GM20431 (cell line): ENCODE data around the gene PLGRKT.
"Not testable (repeated sequence)": the region's sequence is repeated elsewhere in the genome, so short reads cannot be mapped to it uniquely, and the experiment has no call there.

Experiments used
- in situ Hi-C: fragments of 300-500 bp; cut with MseI, MboI; formaldehyde crosslinking; loops from one replicate; pipeline ENCODE4 v1.15.0; 2020; ENCODE audit warnings: low sequenced_read_pairs; ENCODE audit not compliant: unreplicated experiment

PLGRKT gene, protein sequence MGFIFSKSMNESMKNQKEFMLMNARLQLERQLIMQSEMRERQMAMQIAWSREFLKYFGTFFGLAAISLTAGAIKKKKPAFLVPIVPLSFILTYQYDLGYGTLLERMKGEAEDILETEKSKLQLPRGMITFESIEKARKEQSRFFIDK

DNA sequence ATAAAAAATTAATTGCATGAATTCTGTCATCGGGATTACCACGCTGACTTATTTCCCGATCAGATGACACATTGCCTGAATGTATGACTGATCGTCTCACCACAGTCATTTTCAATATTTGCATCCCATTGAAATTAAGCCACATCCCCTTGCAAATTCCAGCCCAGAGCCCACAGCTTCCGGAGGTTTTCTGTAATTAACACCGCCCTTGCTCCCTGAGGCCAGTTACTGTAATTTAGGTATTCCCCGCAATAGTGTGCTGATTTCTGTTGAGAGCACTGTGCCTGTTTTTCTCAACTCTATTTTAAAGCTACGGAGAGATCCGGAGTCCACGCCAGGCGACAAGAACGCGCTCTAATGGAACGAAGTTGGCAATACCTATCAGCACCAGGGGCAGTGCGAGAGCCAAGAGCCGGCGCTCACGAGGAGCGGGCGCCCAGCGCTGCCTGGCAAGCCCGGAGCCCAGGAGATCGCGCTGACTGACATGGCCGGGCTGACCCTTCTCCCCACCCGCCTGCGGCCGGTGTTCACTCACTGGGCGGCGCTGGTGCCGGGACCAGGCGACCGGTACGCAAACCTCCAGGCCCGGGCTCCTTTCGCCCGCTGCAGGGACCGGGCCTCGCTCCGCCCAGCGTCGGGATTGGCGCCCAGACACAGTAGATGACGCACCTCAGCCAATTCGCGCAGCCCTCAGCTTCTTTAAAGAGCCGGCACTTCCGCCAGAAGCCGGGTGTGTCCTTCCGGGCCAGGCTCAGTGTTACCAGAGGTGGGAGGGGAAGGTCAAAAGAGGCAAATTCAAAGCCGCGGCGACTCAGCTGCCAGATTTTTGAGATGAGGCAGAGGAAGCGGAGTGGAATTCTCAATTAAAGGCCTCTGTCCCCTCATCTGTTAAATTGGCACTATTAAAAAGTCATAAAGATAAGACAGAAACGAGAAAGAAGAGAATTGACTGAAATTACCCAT lies at the start of gene PLGRKT:
PLGRKT (minus strand) TSS at position 672 of the 963 bp plus-strand sequence. CDS start 5,948 bp downstream, outside the sequence.
- in situ Hi-C loops: loop anchor here (25.0 kb wide), 1 partner anchor 675 kb away; no protein-coding TSS in a partner anchor

DNA sequence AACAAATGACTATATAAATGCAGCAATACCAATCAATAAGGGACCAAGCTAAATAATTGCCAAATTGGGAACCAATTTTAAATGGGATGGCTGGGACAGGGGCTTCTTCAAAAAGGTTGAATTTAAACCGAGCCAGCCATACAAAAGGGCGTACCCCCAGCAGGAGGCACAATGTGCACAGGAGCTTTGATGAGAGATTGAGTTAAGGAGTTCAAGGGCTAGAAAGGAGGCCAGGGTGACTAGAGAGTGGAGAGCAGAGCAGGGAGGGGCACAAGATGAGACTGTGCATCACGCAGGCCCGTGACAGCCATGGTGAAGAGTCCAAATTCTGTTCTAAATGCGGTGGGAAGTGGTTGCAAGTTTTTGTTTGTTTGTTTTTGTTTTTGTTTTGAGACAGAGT lies 49.3 kb upstream of the PLGRKT start:
- in situ Hi-C loops: no loop called here

DNA sequence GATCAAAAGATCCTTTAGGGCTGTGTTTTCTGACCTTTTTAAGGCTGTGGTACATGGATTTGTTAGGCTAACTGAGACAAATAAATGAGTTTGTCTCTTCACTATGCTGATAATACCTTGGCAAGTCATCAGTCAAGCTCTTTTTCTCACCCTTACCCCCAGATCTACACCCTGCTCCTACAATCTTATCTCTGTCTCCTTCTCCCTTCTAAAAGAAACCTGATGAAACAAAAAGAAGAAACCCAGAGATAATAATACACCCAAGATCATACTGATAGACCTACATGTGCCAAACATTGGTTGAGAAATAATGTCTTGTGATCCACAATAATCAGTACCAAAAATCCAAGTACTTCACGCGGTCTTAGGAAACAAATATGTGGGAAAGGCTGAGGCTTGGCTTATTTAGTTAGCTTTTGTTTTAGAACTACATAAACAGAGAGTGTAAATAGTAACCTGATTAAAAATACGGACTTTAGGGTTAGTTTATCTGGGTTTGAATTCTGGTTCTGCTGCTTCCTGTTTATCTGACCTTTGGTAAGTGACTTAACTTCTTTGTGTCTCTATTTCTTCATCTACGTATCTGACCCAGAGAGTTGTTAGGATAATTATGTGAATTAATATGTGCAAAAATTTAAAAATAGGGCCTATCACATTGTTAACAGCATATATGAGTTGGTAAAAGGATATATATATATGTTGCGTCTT lies 47.8 kb upstream of the PLGRKT start:
- in situ Hi-C loops: no loop called here

DNA sequence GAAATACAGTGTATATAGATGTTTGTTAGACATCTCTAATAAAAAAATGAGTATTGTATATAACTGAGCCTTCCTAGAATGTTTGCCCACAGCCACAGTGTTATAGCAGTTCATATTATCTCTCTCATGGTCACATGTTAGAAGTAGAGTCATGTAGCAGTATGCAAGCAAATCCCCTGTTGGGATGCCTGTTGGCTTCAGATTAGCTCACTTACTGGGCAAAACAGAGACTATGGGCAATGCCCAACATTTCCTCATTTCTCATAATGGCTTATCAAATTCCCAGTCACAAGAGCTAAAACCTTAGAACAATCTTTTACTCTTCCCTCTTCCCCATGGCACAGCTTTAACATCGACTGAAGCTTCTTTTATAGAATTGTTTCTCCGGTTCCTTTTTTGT lies 45.6 kb upstream of the PLGRKT start:
- in situ Hi-C loops: no loop called here

DNA sequence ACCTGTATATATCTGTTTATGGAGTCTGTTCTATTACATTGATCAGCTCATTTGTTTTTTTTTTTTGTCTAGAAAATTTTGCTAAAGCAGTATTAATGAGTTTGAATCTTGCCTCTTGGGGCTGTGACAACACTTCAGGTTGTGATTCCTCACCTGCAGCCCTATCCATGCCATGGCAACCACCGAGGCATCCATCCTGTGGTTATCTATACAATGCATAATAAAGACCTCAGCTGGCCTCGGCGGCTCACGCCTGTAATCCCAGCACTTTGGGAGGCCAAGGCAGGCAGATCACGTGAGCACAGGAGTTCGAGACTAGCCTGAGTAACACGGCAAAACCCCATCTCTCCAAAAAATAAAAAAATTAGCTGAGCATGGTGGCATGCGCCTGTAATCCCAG lies 44.5 kb upstream of the PLGRKT start:
- in situ Hi-C loops: no loop called here

DNA sequence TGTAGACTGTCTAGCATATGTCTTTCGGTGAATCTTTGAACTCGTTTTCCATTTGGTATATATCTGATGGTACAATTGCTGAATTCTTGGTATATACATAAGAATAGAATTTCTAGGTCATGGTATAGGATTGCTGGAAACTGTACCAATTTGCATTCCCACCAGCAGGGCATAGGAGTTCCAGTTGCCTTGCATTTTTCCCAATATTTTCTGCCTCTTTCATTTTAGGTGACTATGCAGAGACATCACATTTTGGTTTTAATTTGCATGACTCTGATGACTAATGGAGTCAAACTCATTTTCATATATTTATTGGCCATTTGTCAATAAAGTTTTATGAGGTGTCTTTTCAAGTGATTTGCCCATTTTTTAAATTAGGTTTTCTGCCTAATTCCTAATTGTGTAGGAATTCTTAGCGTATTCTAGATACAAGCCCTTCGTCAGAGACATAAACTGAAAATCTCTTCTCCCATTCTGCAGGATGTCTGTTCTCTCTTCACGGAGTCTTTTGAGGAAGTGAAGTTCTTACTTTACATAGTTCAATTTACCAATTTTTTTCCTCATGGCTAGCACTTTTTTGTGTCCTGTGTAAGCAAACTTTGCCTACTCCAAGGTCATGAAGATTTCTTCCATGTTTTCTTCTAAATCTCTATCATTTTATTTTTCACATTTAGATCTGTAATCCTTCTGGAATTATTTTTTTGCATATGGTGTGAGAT lies 43.8 kb upstream of the PLGRKT start:
- in situ Hi-C loops: no loop called here

DNA sequence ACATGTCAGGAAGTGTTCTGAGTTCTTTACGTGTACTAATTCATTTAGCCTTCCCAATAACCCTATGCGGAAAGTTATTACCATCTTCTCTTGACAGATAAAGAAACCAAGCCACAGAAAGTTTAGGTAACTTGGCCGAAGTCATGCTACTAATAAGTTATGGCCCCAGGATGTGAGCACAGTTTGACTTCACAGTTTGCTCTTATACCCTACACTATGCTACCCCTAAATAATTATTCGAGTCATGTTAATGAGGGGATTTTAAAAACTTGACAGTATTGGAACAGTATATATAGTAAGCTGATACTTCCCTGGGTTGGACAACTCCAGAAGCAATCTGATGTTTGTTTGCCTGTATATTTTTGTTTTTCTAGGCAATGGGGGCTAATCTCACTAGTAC lies 43.2 kb upstream of the PLGRKT start:
- in situ Hi-C loops: no loop called here

DNA sequence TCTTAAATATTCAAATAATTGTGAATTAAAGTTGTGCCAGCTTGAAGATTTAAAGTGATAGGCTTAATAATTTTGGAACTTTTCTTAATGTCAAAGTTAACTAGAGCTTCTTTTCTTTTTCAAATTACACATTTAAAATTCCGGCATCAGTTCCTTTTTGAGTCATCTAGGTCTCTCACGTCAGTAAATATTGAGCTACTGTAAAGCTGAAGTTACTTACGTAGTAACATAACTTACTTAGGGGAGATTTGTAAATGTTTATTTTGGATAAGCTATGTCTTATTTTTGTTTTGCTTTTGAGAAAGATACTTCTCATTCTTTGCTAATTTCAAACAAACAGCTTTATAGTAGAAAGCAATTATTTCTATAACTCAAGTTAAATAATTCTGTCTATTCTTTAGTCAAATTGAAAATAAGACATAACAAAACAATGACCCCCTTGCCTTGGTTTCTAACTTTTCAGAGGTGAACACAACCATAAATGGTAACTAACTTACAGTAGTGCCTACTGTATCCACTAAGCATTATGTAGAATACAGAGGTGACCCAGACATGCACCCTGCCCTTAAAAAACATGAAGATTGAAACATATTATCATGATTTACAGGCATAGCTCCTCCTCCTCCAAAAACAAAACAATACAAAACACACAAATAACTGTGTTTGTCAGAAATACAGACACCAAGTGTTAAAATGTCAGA lies 42.4 kb upstream of the PLGRKT start:
- in situ Hi-C loops: no loop called here

DNA sequence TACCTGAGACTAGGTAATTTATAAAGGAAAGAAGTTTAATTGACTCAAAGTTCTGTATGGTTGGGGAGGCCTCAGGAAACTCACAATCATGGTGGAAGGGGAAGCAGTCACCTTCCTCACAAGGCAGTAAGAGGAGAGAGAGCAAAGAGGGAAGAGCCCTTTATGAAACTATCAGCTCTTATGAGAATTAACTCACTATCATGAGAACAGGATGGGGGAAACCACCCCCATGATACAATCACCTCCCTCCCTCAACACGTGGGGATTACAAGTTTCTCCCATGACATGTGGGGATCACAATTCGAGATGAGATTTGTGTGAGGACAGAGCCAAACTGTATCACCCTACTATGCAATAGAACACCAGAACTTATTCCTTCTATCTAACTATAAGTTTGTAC lies 40.5 kb upstream of the PLGRKT start:
- in situ Hi-C loops: no loop called here

DNA sequence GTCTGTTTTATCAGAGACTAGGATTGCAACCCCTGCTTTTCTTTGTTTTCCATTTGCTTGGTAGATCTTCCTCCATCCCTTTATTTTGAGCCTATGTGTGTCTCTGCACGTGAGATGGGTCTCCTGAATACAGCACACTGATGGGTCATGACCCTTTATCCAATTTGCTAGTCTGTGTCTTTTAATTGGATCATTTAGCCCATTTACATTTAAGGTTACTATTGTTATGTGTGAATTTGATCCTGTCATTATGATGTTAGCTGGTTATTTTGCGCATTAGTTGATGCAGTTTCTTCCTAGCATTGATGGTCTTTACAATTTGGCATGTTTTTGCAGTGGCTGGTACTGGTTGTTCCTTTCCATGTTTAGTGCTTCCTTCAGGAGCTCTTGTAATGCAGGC lies 37.9 kb upstream of the PLGRKT start:
- in situ Hi-C loops: not testable (repeated sequence)

DNA sequence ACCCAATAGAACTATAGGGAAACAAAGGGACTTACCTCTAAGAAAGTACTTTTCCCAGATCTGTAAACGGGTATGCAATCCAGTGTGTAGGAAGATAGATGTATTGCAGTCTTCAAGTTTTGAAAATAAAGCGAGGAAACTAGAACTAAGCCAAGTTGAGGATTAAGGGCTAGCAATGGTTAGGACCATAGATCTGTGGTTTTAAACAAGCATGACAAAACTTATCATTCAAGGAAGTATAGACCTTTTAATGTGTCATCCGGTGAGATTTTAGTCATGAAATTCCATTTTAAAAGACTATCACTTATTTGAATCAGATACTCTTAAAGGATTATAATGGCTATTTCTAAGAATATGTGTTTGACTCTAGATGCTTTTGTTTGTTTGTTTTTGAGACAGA lies 33.1 kb upstream of the PLGRKT start:
- in situ Hi-C loops: loop anchor here (25.0 kb wide), 1 partner anchor 116 kb away; no protein-coding TSS in a partner anchor

DNA sequence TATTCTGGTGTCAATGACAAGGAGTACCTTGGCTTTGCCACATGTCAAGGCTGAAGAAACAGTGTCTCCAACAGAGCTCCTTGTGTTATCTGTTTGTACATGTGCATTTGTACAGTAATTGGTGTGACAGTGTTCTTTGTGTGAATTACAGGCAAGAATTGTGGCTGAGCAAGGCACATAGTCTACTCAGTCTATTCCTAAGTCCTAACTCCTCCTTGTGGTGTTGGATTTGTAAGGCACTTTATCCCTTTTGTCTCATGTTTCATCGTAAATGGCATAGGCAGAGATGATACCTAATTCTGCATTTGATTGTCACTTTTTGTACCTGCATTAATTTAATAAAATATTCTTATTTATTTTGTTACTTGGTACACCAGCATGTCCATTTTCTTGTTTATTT lies 32.4 kb upstream of the PLGRKT start:
- in situ Hi-C loops: loop anchor here (25.0 kb wide), 1 partner anchor 117 kb away; no protein-coding TSS in a partner anchor

DNA sequence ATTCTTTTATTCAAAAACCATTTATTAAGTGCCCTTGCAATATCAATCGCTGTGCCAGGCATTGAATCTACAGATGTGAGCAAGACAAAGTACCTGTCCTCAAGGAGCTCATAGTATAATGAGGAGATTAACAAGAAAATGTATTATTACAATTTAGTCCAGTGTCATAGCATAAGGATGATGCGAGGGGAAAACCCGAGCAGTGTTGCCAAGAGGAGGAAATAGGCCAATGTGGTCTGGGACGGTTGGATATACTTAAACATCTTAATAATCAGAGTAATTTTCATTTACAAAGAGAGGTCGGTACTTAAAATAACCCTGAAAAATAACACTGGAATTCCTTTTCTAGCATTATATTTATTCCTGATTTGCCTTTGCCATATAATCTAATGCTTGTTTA lies 31.1 kb upstream of the PLGRKT start:
- in situ Hi-C loops: loop anchor here (25.0 kb wide), 1 partner anchor 118 kb away; no protein-coding TSS in a partner anchor

DNA sequence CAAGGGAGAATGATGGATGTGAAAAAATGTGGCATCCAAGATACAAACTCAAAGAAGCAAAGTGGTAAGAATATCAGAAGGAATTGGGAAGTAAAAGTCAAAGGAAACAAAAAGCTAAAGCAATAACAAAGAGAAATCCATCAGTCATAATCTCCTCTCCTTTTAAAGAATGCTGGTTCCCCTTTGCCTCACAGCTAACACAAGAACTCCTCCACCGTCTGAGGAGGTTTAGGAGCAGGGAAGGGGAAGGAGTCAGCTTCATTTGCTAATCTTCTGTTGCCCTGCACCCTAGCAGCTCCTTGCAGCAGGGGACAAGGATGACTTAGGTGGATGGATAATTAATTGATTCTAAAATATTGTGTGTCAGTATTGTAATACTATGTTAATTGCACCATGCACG lies 29.0 kb upstream of the PLGRKT start:
- in situ Hi-C loops: loop anchor here (25.0 kb wide), 1 partner anchor 121 kb away; no protein-coding TSS in a partner anchor

DNA sequence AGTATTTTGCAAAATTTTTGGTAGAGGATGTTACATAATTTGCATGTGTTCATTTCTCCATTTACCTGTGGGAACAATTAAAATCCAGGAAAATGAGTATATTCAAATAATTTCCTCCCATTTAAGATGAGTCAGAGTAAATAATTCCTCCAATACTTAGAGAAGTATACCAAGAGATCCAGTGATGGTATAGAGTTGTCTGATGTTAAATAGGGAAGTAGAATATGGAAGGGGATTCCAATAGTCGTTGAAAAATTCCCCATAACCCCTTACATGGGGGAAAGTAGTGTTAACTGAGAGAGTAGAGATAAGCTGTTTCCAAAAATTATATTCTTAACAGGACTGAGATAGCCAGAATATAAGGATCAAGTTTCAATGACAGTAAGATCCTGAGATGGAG lies 28.3 kb upstream of the PLGRKT start:
- in situ Hi-C loops: loop anchor here (25.0 kb wide), 1 partner anchor 121 kb away; no protein-coding TSS in a partner anchor

DNA sequence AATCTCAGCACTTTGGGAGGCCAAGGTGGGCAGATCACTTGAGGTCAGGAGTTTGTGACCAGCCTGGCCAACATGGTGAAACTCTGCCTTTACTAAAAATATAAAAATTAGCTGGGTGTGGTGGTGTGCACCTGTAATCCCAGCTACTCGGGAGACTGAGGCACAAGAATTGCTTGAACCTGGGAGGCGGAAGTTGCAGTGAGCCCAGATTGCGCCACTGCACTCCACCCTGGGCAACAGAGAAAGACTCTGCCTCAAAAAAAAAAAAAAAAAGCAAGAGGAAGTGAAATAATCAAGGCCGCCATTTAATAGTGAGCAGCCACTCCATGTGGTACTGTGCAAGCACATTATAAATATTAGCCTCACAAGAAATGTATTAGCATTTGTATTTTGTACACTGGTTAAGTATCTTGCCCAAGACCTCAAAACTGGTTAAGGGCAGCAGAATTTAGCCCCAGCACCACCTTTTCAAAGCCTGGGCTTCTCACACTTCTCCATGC lies 27.2 kb upstream of the PLGRKT start:
- in situ Hi-C loops: loop anchor here (25.0 kb wide), 1 partner anchor 122 kb away; no protein-coding TSS in a partner anchor

DNA sequence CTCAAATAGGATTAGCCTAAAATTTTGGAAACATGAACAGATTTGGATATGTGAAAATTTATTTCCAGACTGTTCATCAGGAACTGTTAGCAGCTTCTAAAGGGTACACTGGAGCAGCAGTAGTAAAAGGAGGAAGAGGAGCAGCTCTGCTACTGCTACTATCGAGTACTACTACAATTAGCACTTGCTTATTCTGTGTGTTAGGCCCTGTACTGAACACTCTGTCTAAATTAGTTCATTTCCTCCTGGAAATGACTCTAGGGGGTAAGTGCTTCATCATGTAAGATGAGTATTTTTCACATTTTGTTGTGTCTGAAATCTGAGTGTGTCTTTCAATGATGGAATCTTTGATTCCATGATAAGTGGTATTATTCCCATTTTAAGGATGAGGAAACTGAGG lies 22.4 kb upstream of the PLGRKT start:
- in situ Hi-C loops: loop anchor here (25.0 kb wide), 1 partner anchor 127 kb away; no protein-coding TSS in a partner anchor

DNA sequence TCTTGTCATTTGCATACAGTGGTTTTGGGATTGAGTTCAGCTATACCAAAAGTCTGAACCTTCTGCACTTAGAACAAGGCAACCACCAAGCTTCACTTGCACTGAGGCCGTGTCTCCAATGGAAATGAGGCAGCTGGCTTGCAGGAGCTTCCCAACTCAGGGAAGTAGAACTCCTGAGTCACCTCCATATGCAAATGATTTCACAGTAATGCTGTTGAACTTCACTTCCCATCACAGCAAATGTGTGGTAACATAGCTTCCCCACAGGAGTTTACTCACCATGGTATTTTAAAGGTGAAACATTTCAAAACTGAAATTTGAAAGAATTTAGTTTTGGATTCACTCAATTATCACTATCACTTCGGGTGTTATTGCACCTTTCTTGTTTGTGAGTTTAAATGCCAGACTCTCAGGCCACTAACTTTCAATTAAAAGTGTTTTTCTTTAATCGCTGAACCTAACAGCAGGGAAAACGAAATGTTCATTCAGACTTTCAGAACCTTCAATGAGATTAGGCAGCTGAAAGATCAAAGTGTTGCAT lies 21.6 kb upstream of the PLGRKT start:
- in situ Hi-C loops: loop anchor here (25.0 kb wide), 1 partner anchor 128 kb away; no protein-coding TSS in a partner anchor

DNA sequence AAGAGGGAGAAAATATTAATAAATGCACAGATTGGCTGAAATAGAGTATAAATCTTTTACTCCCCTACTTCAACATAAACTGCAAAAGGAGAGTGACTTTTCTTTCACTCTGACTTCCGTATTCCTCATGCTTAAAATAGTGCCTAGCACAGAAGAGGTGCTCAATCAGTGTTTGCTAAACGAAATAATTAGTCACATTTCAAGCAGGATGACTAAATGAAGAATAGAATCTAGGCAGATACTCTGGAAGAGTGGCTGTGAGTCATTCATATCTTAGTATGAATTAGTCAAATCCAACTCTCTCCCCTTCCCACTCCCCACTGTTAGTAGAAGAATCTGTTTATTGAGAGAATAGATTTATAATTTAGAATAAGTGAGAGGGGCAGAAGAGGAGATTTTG lies 17.5 kb upstream of the PLGRKT start:
- in situ Hi-C loops: loop anchor here (25.0 kb wide), 1 partner anchor 132 kb away; no protein-coding TSS in a partner anchor
